BJ (cell line): ENCODE measurements around the gene TOMM7. TPM values are rescaled to one million over a fixed set of nuclear protein-coding genes. Genes with fewer than 3 reads are reported as not detected.
"Not testable (repeated sequence)": the region's sequence is repeated elsewhere in the genome, so short reads cannot be mapped to it uniquely, and the experiment has no call there.

ENCODE experiments used
- CTCF ChIA-PET: fragments of 350-600 bp; formaldehyde crosslinking; extraction: SDS; loops from one replicate; lab custom pipeline; 2021; ENCODE audit warnings: antibody characterized with exemption, inconsistent platforms; lab: Yijun Ruan, JAX
- POLR2A ChIA-PET: fragments of 300-600 bp; sonication (Branson Sonifier 250); formaldehyde crosslinking; extraction: SDS; loops from one replicate; lab custom pipeline; 2021; ENCODE audit warnings: antibody characterized with exemption; lab: Charles Lee
- DNase-seq: peaks from one replicate; pipeline ENCODE4 v3.0.0-alpha.2; 2011; ENCODE audit warnings: low read depth
- H3K27me3 ChIP-seq: 2 replicates; pipeline ENCODE4 v1.6.0; 2011; ENCODE audit warnings: low read length; ENCODE audit not compliant: control insufficient read depth, insufficient read depth
- H3K36me3 ChIP-seq: 2 replicates; pipeline ENCODE4 v1.5.1; 2011; ENCODE audit warnings: low read length; ENCODE audit not compliant: control insufficient read depth, insufficient read depth
- H3K4me3 ChIP-seq: 2 replicates; pipeline ENCODE4 v1.5.1; 2011; ENCODE audit warnings: low read depth, mild to moderate bottlenecking, control low read depth, low read length
- polyA plus RNA-seq: library from polyadenylated mRNA; depleted of rRNA; stranded (reverse); fragments of >200 nt; gene quantifications from 2 replicates; pipeline ENCODE4 v1.2.3, GENCODE V29; 2011
- TF ChIP-seq, protein P1 (sequence below): IDR thresholded peaks from 2 replicates; pipeline ENCODE4 v1.5.1; 2011; ENCODE audit warnings: low read depth, mild to moderate bottlenecking, control low read depth, inconsistent platforms, low read length, moderate library complexity; ENCODE audit not compliant: insufficient read depth

Gene TOMM7
- polyA plus RNA-seq, 1 experiment = 346 TPM

DNA sequence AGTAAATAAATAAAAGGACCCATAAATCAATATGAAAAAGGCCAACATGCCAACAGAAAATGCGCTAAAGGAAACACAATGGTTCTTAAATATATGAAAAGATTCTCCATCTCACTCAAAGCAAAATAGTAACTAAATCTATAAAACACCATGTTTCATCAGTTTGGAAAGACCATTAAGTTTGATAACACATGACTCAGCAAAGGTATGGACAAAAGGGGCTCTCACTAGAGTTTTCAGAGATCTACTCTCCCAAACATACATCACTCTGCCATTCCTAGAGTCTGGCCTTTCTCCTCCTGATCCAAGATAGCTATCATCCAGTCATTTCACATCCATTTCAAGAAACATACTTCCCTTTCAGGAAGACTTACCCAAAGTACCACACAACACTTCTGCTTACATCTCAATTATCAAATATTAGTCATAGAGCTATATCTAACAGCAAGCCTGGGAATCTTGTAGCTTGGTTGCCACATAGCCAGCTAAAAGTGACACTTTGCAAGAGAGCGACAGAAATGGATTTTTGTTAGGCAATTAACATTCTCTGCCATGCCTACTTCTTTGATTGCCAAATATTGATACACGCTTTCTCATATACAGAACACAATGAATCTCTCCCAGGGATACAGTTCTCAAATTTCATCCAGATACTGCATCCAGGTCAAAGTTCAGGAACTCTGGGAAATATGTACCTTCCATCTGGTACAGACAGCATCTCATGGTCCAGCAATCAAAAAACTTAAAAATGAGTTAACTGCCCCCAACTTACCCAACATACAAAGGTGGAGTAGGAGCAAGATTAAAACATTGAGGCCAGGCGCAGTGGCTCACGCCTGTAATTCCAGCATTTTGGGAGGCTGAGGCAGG, 28.8 kb downstream of the TOMM7 start:
- Histone ChIP-seq H3K36me3 (no peaks in the 10 kb centered on the region), H3K27me3 (no peaks in the 10 kb centered on the region), H3K4me3 (no peak overlapping the region)
- DNase-seq = no peak
- TF ChIP-seq, protein P1, sequence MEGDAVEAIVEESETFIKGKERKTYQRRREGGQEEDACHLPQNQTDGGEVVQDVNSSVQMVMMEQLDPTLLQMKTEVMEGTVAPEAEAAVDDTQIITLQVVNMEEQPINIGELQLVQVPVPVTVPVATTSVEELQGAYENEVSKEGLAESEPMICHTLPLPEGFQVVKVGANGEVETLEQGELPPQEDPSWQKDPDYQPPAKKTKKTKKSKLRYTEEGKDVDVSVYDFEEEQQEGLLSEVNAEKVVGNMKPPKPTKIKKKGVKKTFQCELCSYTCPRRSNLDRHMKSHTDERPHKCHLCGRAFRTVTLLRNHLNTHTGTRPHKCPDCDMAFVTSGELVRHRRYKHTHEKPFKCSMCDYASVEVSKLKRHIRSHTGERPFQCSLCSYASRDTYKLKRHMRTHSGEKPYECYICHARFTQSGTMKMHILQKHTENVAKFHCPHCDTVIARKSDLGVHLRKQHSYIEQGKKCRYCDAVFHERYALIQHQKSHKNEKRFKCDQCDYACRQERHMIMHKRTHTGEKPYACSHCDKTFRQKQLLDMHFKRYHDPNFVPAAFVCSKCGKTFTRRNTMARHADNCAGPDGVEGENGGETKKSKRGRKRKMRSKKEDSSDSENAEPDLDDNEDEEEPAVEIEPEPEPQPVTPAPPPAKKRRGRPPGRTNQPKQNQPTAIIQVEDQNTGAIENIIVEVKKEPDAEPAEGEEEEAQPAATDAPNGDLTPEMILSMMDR = no peak
- CTCF ChIA-PET = interaction anchor here (1.3 to 3.0 kb wide), 2 partner anchors 9 to 11 kb away, joined by 4 to 15 read pairs; no protein-coding TSS in a partner anchor
- POLR2A ChIA-PET = no interaction called here

DNA sequence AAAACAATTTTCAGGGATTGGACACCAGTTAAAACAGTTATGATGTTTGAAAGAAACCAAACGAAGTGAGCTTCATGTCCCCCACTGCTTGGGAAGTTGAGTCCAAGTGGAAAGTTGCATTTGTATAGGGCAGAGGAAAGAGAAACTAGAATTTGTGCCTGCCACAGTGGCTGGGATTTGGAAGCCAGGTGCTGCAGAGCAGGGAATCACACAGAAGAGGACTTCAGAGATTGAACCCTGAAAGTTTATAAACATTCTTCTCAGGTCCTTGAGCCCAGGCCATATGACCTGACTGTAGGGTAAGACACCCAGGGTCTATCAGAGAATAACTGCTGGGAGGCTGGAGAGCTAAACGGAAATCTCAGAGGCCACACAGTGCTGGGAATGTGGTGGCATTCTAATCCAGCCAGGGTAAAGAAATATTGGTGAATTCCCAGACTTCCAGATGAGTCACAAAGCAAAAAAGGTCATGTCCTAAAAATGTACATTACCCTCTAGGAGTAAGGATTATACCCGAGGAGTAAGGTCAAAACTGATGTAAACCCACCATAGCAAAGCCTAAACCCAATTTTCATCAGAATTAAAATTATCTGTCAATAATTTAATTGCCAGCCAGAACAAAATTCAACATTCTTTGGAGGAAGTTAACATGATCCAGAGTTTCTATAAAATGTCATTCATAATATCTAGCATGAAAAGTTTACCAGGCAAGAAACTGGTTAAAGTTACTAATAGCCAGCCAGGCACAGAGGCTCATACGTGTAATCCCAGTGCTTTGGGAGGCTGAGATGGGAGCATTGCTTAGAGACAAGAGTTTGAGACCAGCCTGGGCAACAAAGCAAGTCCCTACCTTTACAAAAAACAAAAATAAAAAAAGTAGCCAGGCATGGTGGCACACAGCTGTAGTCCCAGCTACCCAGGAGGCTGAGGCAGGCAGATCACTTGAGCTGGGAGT, 31.2 kb downstream of the TOMM7 start:
- TF ChIP-seq, protein P1 = no peak
- H3K27me3 ChIP-seq = no peaks in the 10 kb centered on the region
- H3K4me3 ChIP-seq = no peak overlapping the region
- CTCF ChIA-PET = no interaction called here
- POLR2A ChIA-PET = no interaction called here
- no peak for DNase-seq
- H3K36me3 ChIP-seq = no peaks in the 10 kb centered on the region

DNA sequence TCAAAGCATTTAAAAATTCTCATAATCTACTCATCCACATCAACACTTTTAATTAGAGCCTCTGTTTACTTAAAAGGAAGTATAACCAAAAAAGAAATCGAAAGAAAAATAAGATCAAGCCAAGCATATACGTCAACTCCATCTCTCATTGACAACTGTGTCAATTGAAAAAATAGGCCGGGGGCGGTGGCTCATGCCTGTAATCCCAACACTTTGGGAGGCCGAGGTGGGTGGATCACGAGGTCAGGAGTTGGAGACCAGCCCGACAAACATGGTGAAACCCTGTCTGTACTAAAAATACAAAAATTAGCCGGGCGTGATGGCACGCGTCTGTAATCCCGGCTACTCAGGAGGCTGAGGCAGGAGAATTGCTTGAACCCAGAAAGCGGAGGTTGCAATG, 32.0 kb downstream of the TOMM7 start:
- CTCF ChIA-PET, POLR2A ChIA-PET, DNase-seq, H3K4me3 ChIP-seq, H3K36me3 ChIP-seq, H3K27me3 ChIP-seq: not testable (repeated sequence)

DNA sequence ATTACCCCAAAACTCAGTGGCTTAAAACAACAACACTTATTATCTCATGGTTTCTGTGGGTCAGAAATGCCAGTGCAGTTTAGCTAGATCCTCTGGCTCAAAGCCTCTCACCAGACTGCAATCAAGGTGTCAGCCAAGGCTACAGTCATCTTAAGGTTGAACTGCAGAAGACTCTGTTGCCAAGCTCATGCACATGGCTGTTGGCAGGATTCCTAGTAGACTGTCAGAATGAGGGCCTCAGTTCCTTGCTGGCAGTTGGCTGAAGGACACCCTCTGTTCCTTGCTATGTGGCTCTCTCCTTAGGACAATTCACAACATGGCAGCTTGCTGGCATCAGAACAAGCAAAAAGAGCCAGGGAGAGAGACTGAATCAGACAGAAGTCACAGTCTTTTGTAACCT, 34.7 kb downstream of the TOMM7 start:
- no peak for DNase-seq
- H3K36me3 ChIP-seq = no peaks in the 10 kb centered on the region

DNA sequence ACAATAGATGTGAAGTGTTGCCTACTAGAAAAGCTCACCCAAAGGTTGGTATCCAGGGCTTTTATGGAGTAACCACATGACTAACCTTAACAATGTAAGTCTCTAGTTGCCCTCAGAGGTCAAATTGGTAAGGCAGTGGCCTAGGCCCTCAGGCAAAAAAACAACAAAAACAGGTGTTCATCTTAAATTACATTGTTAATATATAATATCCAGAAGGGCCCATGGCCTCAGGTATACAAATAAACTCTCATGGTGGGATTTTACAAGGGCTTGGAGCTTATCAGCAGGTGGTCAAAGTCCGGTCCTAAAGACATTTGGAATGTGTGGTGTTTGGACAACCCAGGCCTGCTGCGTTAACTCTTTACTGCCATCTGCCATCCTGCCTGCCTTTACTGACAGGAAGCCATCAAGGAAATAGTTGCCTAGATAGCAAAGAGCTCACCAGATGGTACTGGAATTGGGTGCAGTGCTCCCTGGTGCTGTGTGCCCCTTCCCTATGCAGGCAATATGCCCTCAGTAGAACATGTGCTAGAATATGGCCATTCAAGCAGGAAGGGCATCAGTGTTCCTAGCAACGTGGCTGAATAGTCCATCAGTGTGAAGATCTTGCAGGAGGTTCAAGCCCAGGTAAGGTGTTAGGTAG, 36.2 kb downstream of the TOMM7 start:
- Histone ChIP-seq H3K4me3 (no peak overlapping the region), H3K27me3 (no peaks in the 10 kb centered on the region), H3K36me3 (no peaks in the 10 kb centered on the region)
- ChIA-PET POLR2A (no interaction called here), CTCF (interaction anchor here (0.6 to 1.3 kb wide), 2 partner anchors 13 to 268 kb away, joined by 4 to 6 read pairs; no protein-coding TSS in a partner anchor)
- DNase-seq = no peak
- TF ChIP-seq, protein P1 = no peak

More for the DNA sequence above, 34.7 kb downstream of the TOMM7 start:
- Histone ChIP-seq H3K4me3 (no peak overlapping the region), H3K27me3 (no peaks in the 10 kb centered on the region)
- TF ChIP-seq, protein P1 = no peak
- ChIA-PET CTCF (interaction anchor here (0.8 kb wide), 1 partner anchor 59 kb away, joined by 3 read pairs; no protein-coding TSS in a partner anchor), POLR2A (no interaction called here)
